Adrenal gland (tissue), 12 donors: ENCODE measurements around the gene CLIC4. TPM values are rescaled to one million over a fixed set of nuclear protein-coding genes. Genes with fewer than 3 reads are reported as not detected.
A peak's percentile ranks its signal among the peaks of the same experiment; 100 is the strongest.

Experiments used
- DNase-seq, 7 donors: peaks; one replicate each; pipeline ENCODE4 v3.0.0-alpha.2; 2019 to 2020
- H3K27ac ChIP-seq, 5 donors: fragments of 200-600 bp; sonication (generic) in 4 of 5; 1 replicate in 3 of 5; 2 replicates in 2 of 5; pipeline versions ENCODE4 v1.5.1 to v1.8.0; 2016 to 2020; ENCODE audit warnings: mild to moderate bottlenecking in 1 of 5
- H3K27me3 ChIP-seq: fragments of 200-600 bp; 2 replicates; pipeline ENCODE4 v1.8.0; 2021
- H3K36me3 ChIP-seq, 2 donors: fragments of 200-600 bp; replicated peaks in 1 of 2; 1 replicate in 1 of 2; 2 replicates in 1 of 2; pipeline versions ENCODE4 v1.5.1 to v1.8.0; 2018 to 2022
- H3K4me1 ChIP-seq, 2 donors: fragments of 200-600 bp; replicated peaks in 1 of 2; 1 replicate in 1 of 2; 2 replicates in 1 of 2; pipeline versions ENCODE4 v1.5.1 to v1.8.0; 2018 to 2021
- H3K4me3 ChIP-seq, 4 donors: fragments of 200-600 bp; sonication (generic) in 3 of 4; one replicate each; pipeline ENCODE4 v1.5.1; 2016 to 2018
- H3K9me3 ChIP-seq, 3 donors: fragments of 200-600 bp; sonication (generic) in 1 of 3; replicated peaks in 1 of 3; 1 replicate in 2 of 3; 2 replicates in 1 of 3; pipeline versions ENCODE4 v1.5.1 to v1.8.0; 2016 to 2021
- POLR2A ChIP-seq, 2 donors: fragments of 450-650 bp; IDR thresholded peaks; one replicate each; pipeline ENCODE4 v1.6.1; 2017; ENCODE audit warnings: antibody characterized with exemption in 2 of 2, mild to moderate bottlenecking in 2 of 2, moderate library complexity in 1 of 2
- WGBS, 4 donors: extraction: QIAGEN DNeasy Blood & Tissue Kit in 2 of 4; methylation state at CpG; one replicate each; pipeline versions ENCODE4 v1.1.5 to v1.1.7; 2013 to 2017; 5-methylcytosine and 5-hydroxymethylcytosine counted together
- intact Hi-C, 2 donors: fragments of 100-400 bp; cut with DNase I; formaldehyde crosslinking; loops; one replicate each; pipeline versions ENCODE4 v1.14.1 to v1.15.0; 2022 to 2023
- polyA plus RNA-seq, 3 donors: library from polyadenylated mRNA; stranded (reverse); fragments of 200-250 nt in 2 of 3; fragments of 350-450 nt in 1 of 3; fragmentation: Illumina TruSeq in 1 of 3; extraction: RNeasy Lipid Tissue Mini Kit (QIAGEN cat#74804) in 1 of 3; gene quantifications; one replicate each; pipeline ENCODE4 v1.2.3, GENCODE V29; 2013 to 2014
- total RNA-seq, 9 donors: library from RNA; depleted of rRNA in 4 of 9; stranded (reverse); fragments of >200 nt in 4 of 9; fragments of 120-200 nt in 1 of 9; fragmentation: NEBNext Ultra II Directional in 1 of 9; extraction: Animal tissue kit (Norgen Biotek cat#: 25700) in 1 of 9; gene quantifications; one replicate each; pipeline versions ENCODE4 v1.1.0 to v1.2.4, GENCODE V29; 2013 to 2023
- TF ChIP-seq, protein P1 (sequence below), 6 experiments: fragments of 450-650 bp in 4 of 6; fragments of 200-600 bp in 2 of 6; sonication (generic) in 1 of 6; IDR thresholded peaks; 1 replicate in 5 of 6; 2 replicates in 1 of 6; pipeline versions ENCODE4 v1.5.1 to v1.8.0; 2016 to 2021; ENCODE audit warnings: antibody characterized with exemption in 6 of 6, mild to moderate bottlenecking in 2 of 6, moderate library complexity in 1 of 6
- donor health status: healthy with polysubstance abuse.
- donor health status: Bipolar disorder and iron deficiency.
- donor health status: DM: yes; HTN: yes; CAD: no.
- donor health status: DM: no; HTN: no; CAD: no.
- donor health status: DM: no; HTN: no; CAD: no.
- donor health status: DM: yes; HTN: yes; CAD: no.

Gene CLIC4
- total and polyA plus RNA-seq, 12 donors: 26.8 to 166 (median 107) TPM

DNA sequence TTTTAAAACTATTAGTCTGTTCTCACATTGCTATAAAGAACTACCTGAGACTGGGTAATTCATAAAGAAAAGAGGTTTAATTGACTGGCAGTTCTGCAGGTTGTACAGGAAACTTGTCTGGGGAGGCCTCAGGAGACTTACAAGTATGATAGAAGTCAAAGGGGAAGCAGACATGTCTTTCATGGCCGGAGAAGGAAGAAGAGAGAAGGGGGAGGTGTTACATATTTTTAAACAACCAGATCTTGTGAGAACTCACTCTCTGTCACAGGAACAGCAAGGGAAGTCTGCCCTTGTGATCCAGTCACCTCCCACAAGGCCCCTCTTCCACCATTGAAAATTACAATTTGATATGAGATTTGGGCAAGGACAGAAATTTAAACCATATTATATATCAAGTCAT, 55.9 kb downstream of the CLIC4 start:
- H3K4me1 ChIP-seq: peaks cover 0 to 24% of the 10 kb centered on the region in 2 donors
- H3K4me3 ChIP-seq: no peak overlapping the region
- no peaks in the 10 kb centered on the region for H3K36me3 ChIP-seq
- no peak for DNase-seq
- no peak for TF ChIP-seq POLR2A (IDR thresholded peaks at IDR 0.05)
- TF ChIP-seq, protein P1, sequence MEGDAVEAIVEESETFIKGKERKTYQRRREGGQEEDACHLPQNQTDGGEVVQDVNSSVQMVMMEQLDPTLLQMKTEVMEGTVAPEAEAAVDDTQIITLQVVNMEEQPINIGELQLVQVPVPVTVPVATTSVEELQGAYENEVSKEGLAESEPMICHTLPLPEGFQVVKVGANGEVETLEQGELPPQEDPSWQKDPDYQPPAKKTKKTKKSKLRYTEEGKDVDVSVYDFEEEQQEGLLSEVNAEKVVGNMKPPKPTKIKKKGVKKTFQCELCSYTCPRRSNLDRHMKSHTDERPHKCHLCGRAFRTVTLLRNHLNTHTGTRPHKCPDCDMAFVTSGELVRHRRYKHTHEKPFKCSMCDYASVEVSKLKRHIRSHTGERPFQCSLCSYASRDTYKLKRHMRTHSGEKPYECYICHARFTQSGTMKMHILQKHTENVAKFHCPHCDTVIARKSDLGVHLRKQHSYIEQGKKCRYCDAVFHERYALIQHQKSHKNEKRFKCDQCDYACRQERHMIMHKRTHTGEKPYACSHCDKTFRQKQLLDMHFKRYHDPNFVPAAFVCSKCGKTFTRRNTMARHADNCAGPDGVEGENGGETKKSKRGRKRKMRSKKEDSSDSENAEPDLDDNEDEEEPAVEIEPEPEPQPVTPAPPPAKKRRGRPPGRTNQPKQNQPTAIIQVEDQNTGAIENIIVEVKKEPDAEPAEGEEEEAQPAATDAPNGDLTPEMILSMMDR (IDR thresholded peaks at IDR 0.05): no peak
- H3K27ac ChIP-seq: peak overlapping the region in 2 of 5 donors; percentile 2 to 45
- intact Hi-C loops: no loop called here
- H3K27me3 ChIP-seq: no peaks in the 10 kb centered on the region
- 58 to 73% (median 61%) methylated on average over 1 of the region's 1 CpG for WGBS, 4 donors
- no peaks in the 10 kb centered on the region for H3K9me3 ChIP-seq

DNA sequence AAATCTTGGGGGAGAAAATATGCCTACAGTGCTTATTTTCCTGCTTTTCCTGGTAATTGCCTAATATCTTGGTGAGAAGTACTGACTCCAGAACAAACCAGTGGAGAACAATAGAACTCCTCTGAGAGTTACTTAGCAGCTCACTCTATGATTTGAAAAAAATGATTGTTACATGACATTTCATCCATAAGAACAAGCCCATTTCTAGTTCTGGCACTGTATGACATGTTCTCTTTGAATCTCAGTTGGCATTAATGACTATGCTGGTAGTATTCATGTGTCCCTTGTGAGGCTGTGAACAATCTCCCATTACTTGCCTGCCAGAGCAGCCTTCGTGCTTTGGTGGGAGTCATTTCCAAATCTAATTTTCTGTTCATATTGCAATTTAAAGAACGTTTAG, 58.0 kb downstream of the CLIC4 start:
- Histone ChIP-seq H3K9me3 (no peaks in the 10 kb centered on the region), H3K4me3 (no peak overlapping the region), H3K4me1 (peaks cover 0 to 24% of the 10 kb centered on the region in 2 donors), H3K36me3 (no peaks in the 10 kb centered on the region), H3K27ac (peak overlapping the region in 2 of 5 donors; percentile 20 to 22), H3K27me3 (no peaks in the 10 kb centered on the region)
- DNase-seq: no peak
- intact Hi-C loops: no loop called here
- 64 to 68% (median 64%) methylated on average over 2 of the region's 2 CpGs for WGBS, 4 donors
- TF ChIP-seq, protein P1 (IDR thresholded peaks at IDR 0.05): no peak
- TF ChIP-seq POLR2A (IDR thresholded peaks at IDR 0.05): no peak

DNA sequence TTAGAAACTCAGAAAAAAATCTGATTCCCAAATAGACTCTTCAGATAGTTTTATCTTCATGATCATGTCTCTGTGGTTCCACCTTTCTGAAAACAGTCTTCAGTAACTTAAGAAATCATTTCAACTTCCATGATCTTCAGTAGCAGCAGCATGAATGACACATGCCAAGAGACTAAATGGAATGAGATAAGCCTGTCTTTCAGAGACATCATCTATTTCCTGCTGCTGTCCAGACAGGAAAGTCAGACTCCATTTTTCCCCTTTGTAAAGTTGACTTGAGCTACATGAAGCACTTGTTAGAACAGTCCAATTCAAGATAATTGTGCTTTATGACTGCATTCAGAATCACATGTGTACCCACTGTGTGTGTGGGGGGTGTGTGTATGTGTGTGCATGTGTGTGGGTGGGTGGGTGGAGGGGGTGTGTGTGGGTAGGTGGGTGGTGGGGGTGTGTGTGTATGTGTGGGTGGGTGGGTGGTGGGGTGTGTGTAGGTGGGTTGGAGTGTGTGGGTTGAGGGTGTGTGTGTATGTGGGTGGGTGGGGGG, 58.8 kb downstream of the CLIC4 start:
- Histone ChIP-seq H3K36me3 (no peaks in the 10 kb centered on the region), H3K4me3 (no peak overlapping the region), H3K9me3 (no peaks in the 10 kb centered on the region), H3K27me3 (no peaks in the 10 kb centered on the region), H3K27ac (peak overlapping the region in 1 of 5 donors; percentile 20), H3K4me1 (peaks cover 0 to 24% of the 10 kb centered on the region in 2 donors)
- no peak for DNase-seq
- intact Hi-C loops: no loop called here
- TF ChIP-seq, protein P1 (IDR thresholded peaks at IDR 0.05): no peak
- TF ChIP-seq POLR2A (IDR thresholded peaks at IDR 0.05): no peak

DNA sequence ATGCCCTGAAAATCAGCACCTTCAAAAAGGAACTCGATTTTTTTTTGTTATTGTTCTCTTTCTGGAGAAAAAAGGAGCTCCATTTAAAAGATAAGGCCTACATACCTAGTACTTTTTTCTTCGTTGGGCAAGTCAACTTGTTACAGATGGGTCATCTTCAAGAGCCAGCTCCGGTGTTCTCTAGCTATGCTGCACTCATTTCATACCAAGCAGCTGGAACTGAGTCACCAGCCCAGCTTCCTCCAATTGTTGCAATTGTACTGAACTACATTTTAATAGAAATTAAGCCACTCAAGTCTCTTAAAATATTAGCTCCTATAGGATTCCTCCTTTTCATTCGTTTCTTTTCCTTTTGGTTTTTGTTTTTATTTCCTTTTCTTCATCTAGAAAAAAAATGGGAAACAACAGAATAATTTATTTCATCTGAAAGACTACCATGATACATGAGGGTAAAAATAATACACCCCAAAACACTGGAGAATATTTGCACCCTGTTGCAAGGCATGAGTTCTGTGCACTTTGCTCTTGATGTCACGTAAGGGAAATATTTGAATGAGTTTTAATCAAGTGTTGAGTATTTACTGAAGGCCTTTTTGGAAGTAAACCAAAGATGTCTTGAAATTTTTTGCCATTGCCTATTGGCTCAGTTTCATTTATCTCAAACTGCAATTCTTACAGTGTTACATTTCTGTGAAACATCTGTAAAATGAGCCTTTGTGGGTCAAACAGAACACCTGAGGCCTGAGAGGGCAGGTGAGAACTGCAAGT, 60.5 kb downstream of the CLIC4 start:
- Histone ChIP-seq H3K4me3 (no peak overlapping the region), H3K27ac (peak overlapping the region in 1 of 5 donors; percentile 3), H3K4me1 (peaks cover 0 to 24% of the 10 kb centered on the region in 2 donors), H3K36me3 (no peaks in the 10 kb centered on the region), H3K9me3 (no peaks in the 10 kb centered on the region), H3K27me3 (no peaks in the 10 kb centered on the region)
- intact Hi-C loops: no loop called here
- peak in 5 of 7 donors; percentile 30 to 68 (median 39) for DNase-seq
- TF ChIP-seq, protein P1 (IDR thresholded peaks at IDR 0.05): no peak
- no peak for TF ChIP-seq POLR2A (IDR thresholded peaks at IDR 0.05)
- 62 to 67% (median 64%) methylated on average over 5 of the region's 5 CpGs for WGBS, 4 donors
